Activated CD8-positive, alpha-beta memory T cell treated with anti-CD3 and anti-CD28 coated beads, Interleukin-2, amount 50 U/mL, for 4 hours (primary cell): Measurements from ENCODE around the gene EYS.
"Not testable (repeated sequence)": the region's sequence is repeated elsewhere in the genome, so short reads cannot be mapped to it uniquely, and the experiment has no call there.

Source experiments
- DNase-seq: peaks from one replicate; pipeline ENCODE4 v3.0.0-alpha.2; 2020

Gene EYS

DNA sequence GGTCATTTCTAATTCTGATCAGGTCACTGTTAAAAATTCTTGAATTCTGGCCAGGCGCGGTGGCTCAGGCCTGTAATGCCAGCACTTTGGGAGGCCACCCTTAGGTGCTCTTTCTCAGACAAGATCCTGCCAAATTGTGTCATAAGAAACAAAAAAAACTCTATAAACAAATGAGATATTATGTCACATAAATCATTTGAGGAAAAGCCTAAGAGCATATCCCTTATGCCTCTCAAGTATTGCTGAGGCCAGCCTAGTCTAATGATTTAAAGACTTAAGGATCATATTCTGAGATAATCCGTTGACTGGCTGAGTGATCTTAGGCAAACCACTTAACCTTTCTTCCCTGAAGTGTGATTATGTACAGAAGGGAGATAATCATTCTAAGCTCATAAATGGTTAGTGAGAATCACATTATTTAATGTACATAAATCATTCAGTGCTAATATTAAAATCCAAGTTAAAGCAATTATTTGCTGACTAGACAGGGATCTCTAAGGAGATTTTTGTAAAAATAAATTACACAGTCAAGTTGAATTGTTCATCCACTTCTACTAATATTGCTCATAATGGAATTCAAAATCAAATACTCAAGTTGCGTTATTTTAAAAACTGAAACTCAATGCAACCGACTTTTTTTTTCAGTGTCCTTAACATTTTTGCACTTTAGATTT lies 1706.1 kb downstream of the EYS start:
- no peak for DNase-seq

DNA sequence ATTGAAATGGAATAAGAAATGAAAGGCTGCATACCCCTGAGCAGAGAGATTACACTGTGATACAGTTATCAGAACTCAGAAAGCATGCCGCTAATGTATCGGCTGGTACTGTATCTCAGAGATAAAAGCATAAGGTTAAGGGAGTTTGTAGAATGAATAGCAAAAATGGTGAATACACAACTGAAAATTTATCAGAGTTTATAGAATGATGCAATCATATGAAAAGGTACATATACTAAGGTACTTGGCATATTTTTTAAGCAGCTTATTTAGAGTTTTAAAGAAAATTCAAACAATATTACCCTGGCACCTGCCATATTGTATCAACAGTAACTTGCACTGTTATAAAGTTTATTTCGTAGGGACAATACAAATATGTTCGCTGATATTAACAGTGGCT lies 1707.4 kb downstream of the EYS start:
- no peak for DNase-seq

DNA sequence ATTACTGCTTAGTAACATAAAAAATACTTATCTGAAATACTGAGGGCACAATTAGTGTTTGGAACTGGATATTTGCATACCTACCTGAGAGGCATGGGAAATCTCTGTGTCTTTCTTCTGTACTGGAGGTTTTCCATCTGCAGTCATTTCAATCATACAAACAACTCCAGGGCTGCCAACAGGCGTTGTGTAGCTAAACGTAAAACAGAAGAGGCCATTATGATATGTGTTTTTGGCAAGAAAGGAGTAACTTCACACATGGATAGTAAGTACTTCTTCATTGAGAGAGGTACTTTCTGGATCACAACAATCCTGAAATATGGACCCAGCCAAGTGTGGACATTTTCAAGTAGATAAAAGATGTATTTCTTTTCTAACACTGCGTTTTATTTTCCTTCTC lies 1708.0 kb downstream of the EYS start:
- no peak for DNase-seq

GRCh38 chr6:63997734-63998133 lies 1709.3 kb downstream of the EYS start:
- no peak for DNase-seq

- no peak for DNase-seq
Observed at GRCh38 chr6:63997221-63997620, 1709.8 kb downstream of the EYS start.

DNA sequence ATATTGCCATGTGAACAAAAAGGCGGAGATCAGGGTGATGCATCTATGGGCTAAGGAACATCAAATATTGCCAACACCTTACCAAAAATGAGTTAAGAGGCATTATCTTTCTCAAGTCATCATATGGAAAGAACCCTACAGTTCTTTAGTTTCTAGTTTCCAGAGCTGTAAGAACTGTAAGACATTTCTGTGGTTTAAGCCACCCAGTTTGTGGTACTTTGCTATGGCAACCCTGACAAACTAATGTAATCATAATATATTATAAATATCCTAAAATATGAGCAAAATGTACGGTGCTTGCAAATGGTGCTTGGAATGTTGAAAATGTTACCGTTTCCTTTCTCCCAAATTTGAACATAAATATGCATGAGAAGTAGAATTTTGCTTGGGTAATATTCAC lies 1721.8 kb downstream of the EYS start:
- no peak for DNase-seq

DNA sequence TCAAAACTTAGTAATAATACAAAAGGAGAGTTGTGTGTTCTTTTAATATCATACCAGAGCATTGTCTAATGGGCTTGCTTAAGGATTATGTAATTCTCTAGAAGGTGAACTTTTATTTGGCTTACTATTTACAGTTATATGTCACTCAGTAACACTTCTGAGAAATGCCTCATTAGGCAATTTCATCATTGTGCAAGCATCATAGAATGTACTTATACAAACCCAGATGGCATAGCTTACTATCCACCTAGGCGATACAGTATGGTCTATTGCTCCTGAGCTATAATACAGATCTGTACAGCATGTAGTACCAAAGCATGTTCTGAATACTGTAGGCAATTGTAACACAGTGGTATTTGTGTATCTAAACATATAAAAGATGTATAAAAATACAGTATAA lies 1731.3 kb downstream of the EYS start:
- DNase-seq, result no peak

DNA sequence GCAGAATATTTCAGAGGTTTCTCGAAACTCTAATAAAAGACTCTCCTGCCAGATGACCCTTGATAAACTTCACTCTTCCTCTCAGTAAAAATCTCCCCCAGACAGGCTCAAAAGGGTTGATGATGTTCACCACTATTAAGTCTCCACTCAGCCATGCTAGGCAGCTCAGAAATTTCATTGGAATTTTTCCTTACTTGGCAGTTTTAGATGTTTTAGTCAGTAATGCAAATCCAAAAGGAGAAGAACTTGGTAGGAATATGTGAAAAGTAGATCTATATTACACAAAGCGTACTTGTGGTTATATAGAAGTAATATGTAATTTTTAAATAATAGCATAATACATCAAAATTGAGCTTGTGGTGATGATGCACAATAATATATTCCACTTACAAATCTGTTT lies 1738.4 kb downstream of the EYS start:
- no peak for DNase-seq

DNA sequence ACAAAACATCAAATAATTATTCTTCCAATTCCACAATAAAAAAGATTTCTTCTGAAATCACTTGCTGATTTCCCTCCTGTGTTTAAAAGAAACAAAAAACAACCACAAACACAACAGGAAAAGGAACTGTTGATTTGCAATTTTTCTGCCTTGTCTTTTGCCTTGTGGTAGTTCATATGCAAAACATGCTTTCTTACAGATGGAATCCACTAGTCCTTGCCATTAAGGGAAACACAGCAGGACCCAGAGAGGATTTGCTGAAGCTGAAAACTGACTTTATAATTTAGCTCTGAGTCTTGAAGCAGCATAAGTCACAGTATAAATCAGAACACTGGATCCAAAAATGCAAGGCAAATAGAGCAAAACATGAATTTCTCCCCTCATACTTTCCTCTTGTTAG lies 1742.7 kb downstream of the EYS start:
- no peak for DNase-seq

GRCh38 chr6:63963769-63964315 lies 1743.2 kb downstream of the EYS start:
- DNase-seq, result no peak

DNA sequence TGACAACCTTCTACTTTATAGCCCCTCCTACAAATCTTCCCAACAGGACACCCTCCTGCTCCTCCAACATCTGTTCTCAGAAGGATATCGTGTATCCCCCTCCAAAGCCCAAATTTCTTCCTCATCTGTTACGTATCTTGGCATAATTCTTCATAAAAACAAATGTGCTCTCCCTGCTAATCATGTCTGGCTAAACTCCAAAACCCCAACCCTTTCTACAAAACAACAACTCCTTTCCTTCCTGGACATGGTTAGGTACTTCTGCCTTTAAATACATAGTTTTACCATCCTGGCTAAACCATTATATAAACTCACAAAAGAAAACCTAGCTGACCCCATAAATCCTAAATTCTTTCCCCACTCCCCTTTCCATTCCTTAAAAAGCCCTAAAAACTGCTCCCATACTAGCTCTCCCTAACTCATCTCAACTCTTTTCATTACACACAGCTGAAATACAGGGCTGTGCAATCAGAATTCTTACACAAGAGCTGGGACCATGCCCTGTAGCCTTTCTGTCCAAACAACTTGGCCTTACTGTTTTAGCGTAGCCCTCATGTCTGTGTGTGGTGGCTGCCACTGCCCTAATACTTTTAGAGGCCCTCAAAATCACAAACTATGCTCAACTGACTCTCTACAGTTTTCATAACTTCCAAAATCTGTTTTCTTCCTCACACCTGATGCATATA lies 1753.5 kb downstream of the EYS start:
- not testable (repeated sequence) for DNase-seq

GRCh38 chr6:63947792-63948529 lies 1759.1 kb downstream of the EYS start:
- DNase-seq, result no peak

DNA sequence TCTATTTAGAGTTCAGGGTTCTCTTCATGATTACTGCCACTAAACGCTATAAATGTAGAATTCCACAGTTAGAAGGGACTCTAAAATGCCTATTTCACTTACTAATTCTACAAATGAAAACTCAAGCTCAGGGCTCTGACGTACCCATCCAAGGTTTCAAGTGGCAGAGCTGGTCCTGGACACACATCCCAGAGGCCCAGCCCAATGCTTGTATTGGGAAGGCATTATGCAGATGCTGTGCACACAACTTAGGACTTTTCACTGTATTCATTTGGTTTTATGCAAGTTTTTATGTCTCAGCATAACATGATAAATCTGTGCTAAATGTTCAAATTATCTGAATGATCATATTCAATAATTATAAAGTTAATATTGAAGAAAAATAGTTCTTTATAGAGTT lies 1761.0 kb downstream of the EYS start:
- no peak for DNase-seq

DNA sequence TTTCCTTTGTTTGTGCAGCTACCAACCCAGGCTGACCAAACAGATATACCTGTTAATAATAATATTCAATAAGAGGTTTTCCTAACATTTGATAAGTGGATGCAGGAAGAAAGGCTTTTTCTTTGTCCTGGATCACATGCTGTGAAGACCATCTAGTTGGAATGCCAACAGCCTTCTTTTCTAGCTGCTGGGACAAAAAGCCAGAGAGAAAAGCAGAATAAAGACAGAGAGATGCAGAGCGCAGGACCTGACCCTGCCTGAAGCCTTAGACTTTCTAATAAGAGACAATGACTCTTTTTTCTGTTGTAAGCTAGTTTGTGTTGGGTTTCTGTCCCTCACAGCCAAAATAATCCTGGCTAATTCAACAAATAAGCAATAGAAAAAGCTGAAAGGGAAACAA lies 1763.2 kb downstream of the EYS start:
- DNase-seq, result no peak

- no peak for DNase-seq
Observed at GRCh38 chr6:63941747-63942470, 1765.1 kb downstream of the EYS start.

GRCh38 chr6:63940056-63940455 lies 1767.0 kb downstream of the EYS start:
- no peak for DNase-seq

GRCh38 chr6:63936399-63936798 lies 1770.6 kb downstream of the EYS start:
- no peak for DNase-seq

DNA sequence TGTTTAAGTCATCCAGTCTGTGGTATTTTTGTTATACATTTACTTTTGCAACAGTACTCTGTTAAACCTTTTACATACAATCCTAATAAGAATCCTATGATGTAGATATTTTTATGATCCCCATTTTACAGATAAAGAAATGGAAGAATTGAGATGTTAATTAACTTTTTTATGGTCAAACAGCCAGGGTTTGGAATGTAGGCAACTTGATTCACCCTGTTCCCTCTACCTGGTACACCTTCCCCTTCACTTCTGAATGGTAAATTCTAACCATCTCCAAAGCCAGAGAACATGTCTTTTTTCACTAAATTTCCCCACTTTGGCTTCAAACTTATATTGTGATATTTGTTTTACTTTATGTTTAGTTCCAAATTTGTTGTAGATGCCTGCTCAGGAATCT lies 1771.3 kb downstream of the EYS start:
- DNase-seq, result no peak

GRCh38 chr6:63933948-63934347 lies 1773.1 kb downstream of the EYS start:
- not testable (repeated sequence) for DNase-seq

GRCh38 chr6:63930848-63931247 lies 1776.2 kb downstream of the EYS start:
- no peak for DNase-seq

DNA sequence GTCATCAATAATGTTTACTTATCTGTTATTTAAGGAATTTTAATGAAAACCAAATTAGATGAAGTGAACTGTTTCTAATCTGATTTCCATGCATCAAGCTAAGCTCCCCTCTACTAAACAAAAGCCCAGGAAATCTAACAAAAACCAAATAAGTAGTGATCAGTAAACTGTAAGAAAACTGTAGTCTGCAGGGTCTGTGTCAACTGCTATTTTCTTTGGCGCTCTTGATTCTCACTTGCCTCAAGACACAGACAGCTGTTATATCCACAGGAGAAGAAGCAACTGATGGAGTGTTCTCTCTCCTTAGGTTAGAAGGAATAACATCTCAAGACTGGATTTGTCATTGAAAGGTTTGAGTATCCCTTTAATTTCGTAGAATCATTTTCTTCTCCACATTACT lies 1777.9 kb downstream of the EYS start:
- no peak for DNase-seq

DNA sequence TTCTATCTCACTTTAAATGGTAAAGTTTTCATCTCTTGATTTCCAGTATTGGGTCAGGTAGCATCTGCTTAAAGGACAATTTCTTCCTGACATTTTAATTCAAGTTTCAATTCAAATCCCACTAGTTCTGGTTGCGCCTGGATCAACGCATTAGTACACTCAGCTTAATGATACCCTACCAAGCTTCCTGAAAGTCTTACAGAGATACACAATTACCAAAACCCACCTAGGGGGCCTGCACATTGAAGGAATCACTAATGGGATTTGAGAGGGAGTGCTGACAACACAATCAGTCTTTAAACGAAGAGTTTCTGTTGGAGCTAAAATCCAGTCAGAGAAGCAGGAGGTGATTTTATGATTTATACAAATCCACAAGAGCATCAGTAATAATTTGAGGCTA lies 1778.4 kb downstream of the EYS start:
- no peak for DNase-seq
